Gastrocnemius medialis (tissue), 4 donors: ENCODE data around the gene MDK. TPM values are rescaled to one million over a fixed set of nuclear protein-coding genes. Genes with fewer than 3 reads are reported as not detected.

Source experiments
- ATAC-seq, 2 donors: fragments of 150-250 bp; one replicate each; pipeline ENCODE4 v1.9.1; 2016
- DNase-seq, 2 donors: peaks; one replicate each; pipeline ENCODE4 v3.0.0-alpha.2; 2019
- H3K27ac ChIP-seq, 4 donors: fragments of 200-600 bp; sonication (generic); 1 replicate in 1 of 4; 2 replicates in 3 of 4; pipeline ENCODE4 v1.5.1; 2016 to 2018; ENCODE audit warnings: mild to moderate bottlenecking in 2 of 4, moderate library complexity in 1 of 4
- H3K27me3 ChIP-seq, 3 donors: fragments of 200-600 bp; sonication (generic) in 2 of 3; 1 replicate in 1 of 3; 2 replicates in 2 of 3; pipeline versions ENCODE4 v1.5.1 to v1.6.0; 2016 to 2019; ENCODE audit warnings: mild to moderate bottlenecking in 1 of 3, moderate library complexity in 1 of 3
- H3K36me3 ChIP-seq, 2 donors: fragments of 200-600 bp; sonication (generic) in 1 of 2; one replicate each; pipeline ENCODE4 v1.5.1; 2017 to 2018
- H3K4me1 ChIP-seq, 2 donors: fragments of 200-600 bp; sonication (generic) in 1 of 2; one replicate each; pipeline ENCODE4 v1.5.1; 2016 to 2017; ENCODE audit warnings: mild to moderate bottlenecking in 2 of 2
- H3K4me3 ChIP-seq, 4 donors: fragments of 200-600 bp; sonication (generic) in 3 of 4; 1 replicate in 1 of 4; 2 replicates in 3 of 4; pipeline ENCODE4 v1.5.1; 2016 to 2019; ENCODE audit warnings: mild to moderate bottlenecking in 2 of 4
- H3K9me3 ChIP-seq, 3 donors: fragments of 200-600 bp; sonication (generic) in 2 of 3; 1 replicate in 1 of 3; 2 replicates in 2 of 3; pipeline ENCODE4 v1.5.1; 2016 to 2019
- POLR2A ChIP-seq, 2 donors: fragments of 450-650 bp; IDR thresholded peaks; one replicate each; pipeline ENCODE4 v1.6.1; 2017; ENCODE audit warnings: antibody characterized with exemption in 2 of 2, mild to moderate bottlenecking in 2 of 2, moderate library complexity in 2 of 2
- in situ Hi-C, 4 donors: fragments of 200-750 bp; cut with MboI; loops; one replicate each; pipeline versions ENCODE4 v1.15.0 to v1.8.0; 2017; ENCODE audit warnings: low sequenced_read_pairs in 4 of 4
- intact Hi-C: fragments of 100-400 bp; cut with DNase I; formaldehyde crosslinking; loops from one replicate; pipeline ENCODE4 v1.15.1; 2023; ENCODE audit warnings: low total_unique reads
- total RNA-seq, 4 donors: library from RNA; depleted of rRNA; stranded (reverse); fragments of >200 nt; gene quantifications; one replicate each; pipeline versions ENCODE4 v1.1.0 to v1.2.3, GENCODE V29; 2016
- TF ChIP-seq, protein P1 (sequence below), 5 experiments: fragments of 450-650 bp in 3 of 5; fragments of 200-600 bp in 2 of 5; sonication (generic) in 2 of 5; IDR thresholded peaks in 4 of 5; conservative IDR thresholded peaks in 1 of 5; 1 replicate in 4 of 5; 2 replicates in 1 of 5; pipeline ENCODE4 v1.5.1; 2016 to 2019; ENCODE audit warnings: antibody characterized with exemption in 5 of 5, mild to moderate bottlenecking in 3 of 5, moderate library complexity in 3 of 5

Gene MDK
- total RNA-seq, 4 donors from 2014 or later, result 1.6 to 1.9 TPM; not detected in 2

DNA sequence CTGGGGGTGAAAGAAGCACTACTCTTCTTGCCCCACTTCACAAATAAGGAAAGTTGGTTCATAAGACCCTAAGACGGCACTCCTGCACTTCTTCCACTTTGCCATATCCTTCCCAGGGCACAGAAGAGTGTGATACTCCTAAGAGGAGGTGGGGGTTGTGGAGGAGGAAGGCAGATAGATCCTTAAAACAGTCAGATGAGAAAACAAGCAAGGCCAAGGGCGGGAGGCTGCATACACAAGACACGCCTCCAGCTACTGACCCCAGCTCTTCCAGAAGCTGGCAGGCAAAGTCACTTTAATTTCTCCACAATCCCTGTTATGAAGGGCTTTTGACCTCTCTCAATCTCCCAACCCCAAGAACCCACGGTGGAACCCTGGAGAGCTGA is 11.8 kb downstream of the MDK start:
- peaks cover 0 to 16% of the 10 kb centered on the region in 2 donors for H3K36me3 ChIP-seq
- no peaks in the 10 kb centered on the region for H3K9me3 ChIP-seq
- ATAC-seq, result no peak
- in situ Hi-C loops, result loop anchor here in 2 of 4 donors (10.0 kb wide), 2 partner anchors 142 to 152 kb away; no protein-coding TSS in a partner anchor
- intact Hi-C loops, result loop anchor here (2.0 kb wide), 1 partner anchor 224 kb away; the partner anchor contains the start of genes ATG13 and HARBI1
- no peak overlapping the region for H3K27ac ChIP-seq
- peaks cover 29 to 34% (median 33%) of the 10 kb centered on the region in 3 donors for H3K27me3 ChIP-seq
- no peak for DNase-seq
- no peak overlapping the region for H3K4me3 ChIP-seq
- TF ChIP-seq, protein P1, sequence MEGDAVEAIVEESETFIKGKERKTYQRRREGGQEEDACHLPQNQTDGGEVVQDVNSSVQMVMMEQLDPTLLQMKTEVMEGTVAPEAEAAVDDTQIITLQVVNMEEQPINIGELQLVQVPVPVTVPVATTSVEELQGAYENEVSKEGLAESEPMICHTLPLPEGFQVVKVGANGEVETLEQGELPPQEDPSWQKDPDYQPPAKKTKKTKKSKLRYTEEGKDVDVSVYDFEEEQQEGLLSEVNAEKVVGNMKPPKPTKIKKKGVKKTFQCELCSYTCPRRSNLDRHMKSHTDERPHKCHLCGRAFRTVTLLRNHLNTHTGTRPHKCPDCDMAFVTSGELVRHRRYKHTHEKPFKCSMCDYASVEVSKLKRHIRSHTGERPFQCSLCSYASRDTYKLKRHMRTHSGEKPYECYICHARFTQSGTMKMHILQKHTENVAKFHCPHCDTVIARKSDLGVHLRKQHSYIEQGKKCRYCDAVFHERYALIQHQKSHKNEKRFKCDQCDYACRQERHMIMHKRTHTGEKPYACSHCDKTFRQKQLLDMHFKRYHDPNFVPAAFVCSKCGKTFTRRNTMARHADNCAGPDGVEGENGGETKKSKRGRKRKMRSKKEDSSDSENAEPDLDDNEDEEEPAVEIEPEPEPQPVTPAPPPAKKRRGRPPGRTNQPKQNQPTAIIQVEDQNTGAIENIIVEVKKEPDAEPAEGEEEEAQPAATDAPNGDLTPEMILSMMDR (IDR thresholded peaks at IDR 0.05 in 4 of 5, conservative IDR thresholded peaks at IDR 0.05 in 1 of 5), result no peak
- TF ChIP-seq POLR2A (IDR thresholded peaks at IDR 0.05), result no peak
- H3K4me1 ChIP-seq, result peaks cover 19 to 23% of the 10 kb centered on the region in 2 donors

DNA sequence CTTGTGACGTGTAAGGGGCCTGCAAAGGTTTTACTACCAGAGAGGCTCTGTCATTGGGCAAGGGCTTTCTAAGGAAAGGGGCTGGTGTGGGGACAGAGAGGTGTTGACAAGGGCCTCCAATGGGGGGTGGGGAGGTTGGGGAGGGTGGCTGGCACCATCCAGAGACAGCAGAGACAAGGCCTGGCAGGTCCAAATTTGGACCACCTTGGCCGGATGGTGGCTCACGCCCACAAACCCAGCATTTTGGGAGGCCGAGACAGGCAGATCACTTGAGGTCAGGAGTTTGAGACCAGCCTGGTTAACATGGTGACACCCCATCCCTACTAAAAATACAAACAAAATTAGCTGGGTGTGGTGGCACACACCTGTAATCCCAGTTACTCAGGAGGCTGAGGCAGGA is 12.3 kb downstream of the MDK start:
- H3K27ac ChIP-seq, result no peak overlapping the region
- in situ Hi-C loops (loop anchor here in 2 of 4 donors (10.0 kb wide), 2 partner anchors 141 to 151 kb away; no protein-coding TSS in a partner anchor), intact Hi-C loops (loop anchor here (2.0 kb wide), 1 partner anchor 223 kb away; the partner anchor contains the start of genes ATG13 and HARBI1)
- H3K9me3 ChIP-seq, result no peaks in the 10 kb centered on the region
- TF ChIP-seq, protein P1 (IDR thresholded peaks at IDR 0.05 in 4 of 5, conservative IDR thresholded peaks at IDR 0.05 in 1 of 5), result no peak
- TF ChIP-seq POLR2A (IDR thresholded peaks at IDR 0.05), result no peak
- H3K4me1 ChIP-seq, result peaks cover 19 to 23% of the 10 kb centered on the region in 2 donors
- no peak for DNase-seq
- peaks cover 24 to 30% (median 29%) of the 10 kb centered on the region in 3 donors for H3K27me3 ChIP-seq
- no peak for ATAC-seq
- peaks cover 0 to 20% of the 10 kb centered on the region in 2 donors for H3K36me3 ChIP-seq
- H3K4me3 ChIP-seq, result no peak overlapping the region

DNA sequence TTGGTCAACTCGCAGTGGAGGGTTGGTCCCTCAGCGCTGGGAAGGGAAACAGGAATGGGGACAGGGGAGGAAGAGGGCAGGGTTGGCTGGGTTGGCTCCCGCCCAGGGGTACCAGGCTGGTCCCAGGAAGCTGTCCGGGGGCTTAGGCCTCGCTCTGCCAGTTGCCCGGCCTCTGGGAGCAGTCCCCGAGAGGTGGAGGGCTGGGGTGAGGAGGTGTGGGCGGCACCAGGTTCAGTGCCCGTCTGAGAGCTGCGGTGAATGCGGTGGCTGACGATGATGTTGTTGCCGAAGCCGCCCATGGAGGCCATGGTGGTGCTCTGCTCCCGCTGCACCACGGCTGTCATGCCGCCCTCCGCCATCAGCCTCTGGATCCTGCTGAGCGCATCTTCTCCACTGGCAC is 16.1 kb downstream of the MDK start:
- no peak overlapping the region for H3K4me3 ChIP-seq
- peaks cover 4 to 5% of the 10 kb centered on the region in 2 donors for H3K4me1 ChIP-seq
- ATAC-seq, result no peak
- H3K9me3 ChIP-seq, result no peaks in the 10 kb centered on the region
- no peak overlapping the region for H3K27ac ChIP-seq
- DNase-seq, result no peak
- no peak for TF ChIP-seq POLR2A (IDR thresholded peaks at IDR 0.05)
- TF ChIP-seq, protein P1 (IDR thresholded peaks at IDR 0.05 in 4 of 5, conservative IDR thresholded peaks at IDR 0.05 in 1 of 5), result no peak
- intact Hi-C loops (no loop called here), in situ Hi-C loops (loop anchor here in 3 of 4 donors (5.0 to 10.0 kb wide), 3 partner anchors 130 to 147 kb away; no protein-coding TSS in a partner anchor)
- peaks cover 0 to 22% of the 10 kb centered on the region in 2 donors for H3K36me3 ChIP-seq
- H3K27me3 ChIP-seq, result no peaks in the 10 kb centered on the region

DNA sequence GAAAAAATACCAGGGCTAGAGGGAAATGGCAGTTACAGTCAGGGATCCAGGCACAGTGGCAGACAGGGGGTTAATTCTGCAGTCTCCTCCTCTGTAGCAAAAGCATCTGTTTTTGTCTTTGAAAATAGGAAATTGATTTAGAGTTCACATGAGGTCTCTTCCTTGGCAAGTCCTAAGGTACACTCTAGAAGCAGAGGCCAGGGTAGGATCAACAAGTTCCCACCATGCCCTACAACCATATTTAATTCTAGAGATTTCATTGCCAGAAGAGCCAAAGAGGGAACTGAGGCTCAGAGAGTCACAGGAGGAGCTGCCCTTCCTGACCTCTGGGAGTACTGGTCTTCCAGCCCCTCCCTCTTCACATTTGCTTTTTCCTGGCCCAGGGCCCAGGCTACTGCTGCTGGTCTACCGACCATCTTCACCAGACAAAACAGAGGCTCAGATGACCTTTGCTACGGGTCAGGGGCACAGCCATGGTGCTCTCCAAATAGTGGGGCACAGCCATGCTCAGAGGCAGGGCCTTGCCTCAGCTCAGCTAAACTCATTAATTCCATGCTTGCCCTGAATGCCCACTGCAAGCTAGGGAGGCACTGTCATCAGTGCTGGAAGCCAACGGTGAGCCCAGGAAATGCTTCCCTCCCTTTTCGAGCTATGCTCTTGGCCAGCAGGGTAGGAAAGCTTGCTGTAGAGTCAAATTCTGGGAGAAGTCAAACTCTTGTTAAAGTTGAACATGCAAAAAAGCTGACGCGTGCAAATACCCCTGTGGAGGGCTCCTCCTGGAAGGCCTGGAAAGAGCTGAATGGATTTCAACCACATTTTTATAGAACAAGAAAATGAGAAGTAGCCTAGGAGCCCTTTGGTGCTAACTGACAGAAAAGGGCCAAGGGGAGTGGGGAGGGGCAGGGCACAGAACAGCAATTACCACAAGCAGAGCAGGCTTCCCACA is 21.8 kb downstream of the MDK start:
- H3K9me3 ChIP-seq, result no peaks in the 10 kb centered on the region
- TF ChIP-seq, protein P1 (IDR thresholded peaks at IDR 0.05 in 4 of 5, conservative IDR thresholded peaks at IDR 0.05 in 1 of 5), result no peak
- no peak for TF ChIP-seq POLR2A (IDR thresholded peaks at IDR 0.05)

More for the DNA sequence above, 21.8 kb downstream of the MDK start:
- peaks cover 0 to 36% of the 10 kb centered on the region in 2 donors for H3K36me3 ChIP-seq
- no peak overlapping the region for H3K4me3 ChIP-seq
- intact Hi-C loops, result no loop called here
- peaks cover 0 to 24% of the 10 kb centered on the region in 2 donors for H3K4me1 ChIP-seq
- ATAC-seq (no peak), DNase-seq (no peak)
- in situ Hi-C loops, result loop anchor here in 1 of 4 donors (25.0 kb wide), 1 partner anchor 134 kb away; no protein-coding TSS in a partner anchor
- no peak overlapping the region for H3K27ac ChIP-seq
- H3K27me3 ChIP-seq, result no peaks in the 10 kb centered on the region
